Activated T-cell treated with anti-CD3 and anti-CD28 coated beads, Interleukin-2, amount 50 U/mL, for 1 hour (primary cell): ENCODE results near the gene HTR6.
"Not testable (repeated sequence)": the region's sequence is repeated elsewhere in the genome, so short reads cannot be mapped to it uniquely, and the experiment has no call there.

Experiments used
- DNase-seq: peaks from one replicate; pipeline ENCODE4 v3.0.0-alpha.2; 2020

The HTR6 gene

GRCh38 chr1:19664453-19665185 is at the start of gene HTR6:
HTR6 (plus strand) TSS chr1:19664875; CDS start chr1:19665754, 879 bp downstream.
- DNase-seq, result peak; percentile 60

DNA sequence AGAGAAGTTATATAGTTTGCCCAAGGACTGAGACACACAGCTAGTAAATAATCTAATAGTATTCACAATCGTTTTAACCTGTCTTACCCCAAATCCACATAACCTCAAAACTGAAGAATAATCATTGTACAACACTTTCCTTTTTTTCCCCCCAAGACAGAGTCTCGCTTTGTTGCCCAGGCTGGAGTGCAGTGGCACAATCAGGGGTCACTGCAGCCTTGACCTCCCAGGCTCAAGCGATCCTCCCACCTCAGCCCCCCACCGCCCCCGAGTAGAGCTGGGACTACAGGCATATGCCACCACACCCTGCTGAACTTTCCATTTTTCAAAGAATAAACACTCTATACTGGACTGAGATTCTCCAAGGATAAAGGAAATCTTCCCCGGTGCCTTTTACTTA is 49.2 kb upstream of the HTR6 start:
- no peak for DNase-seq

DNA sequence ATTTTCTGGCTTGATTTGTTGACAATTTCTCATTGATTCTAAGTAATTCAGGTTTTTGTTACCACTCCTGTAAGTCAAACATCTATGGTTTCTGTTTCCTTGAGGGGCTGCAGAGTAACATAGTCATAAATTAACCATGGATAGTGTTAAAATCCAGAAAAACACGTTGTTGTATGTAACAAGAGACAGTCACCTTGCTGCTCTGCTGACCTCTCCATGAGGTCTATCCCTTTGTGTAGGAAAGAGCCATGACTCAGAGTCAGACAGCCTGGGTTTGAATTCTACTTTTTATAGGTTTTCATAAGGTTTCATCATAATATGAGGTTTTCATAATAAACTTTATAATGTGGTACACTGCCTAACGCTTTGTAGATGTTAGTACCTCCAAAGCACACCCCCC is 48.2 kb upstream of the HTR6 start:
- DNase-seq, result no peak

DNA sequence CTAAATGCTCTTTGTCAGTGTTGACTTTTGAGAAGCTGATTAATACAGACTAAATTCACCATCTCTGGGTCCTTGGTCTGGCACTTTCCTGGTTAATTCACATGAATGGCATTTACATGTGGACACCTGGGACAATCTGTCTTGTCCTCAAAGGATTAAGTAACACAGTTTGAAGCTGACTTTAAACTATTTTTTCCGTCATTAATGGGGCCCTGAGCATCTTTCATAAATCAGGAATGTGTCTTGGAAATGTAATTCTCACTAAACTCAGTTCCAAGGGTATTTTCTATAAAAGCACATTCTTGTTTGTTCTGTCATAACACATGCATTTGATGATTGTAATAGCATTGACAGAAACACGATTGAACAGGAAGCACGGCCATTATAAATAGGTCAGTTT is 47.3 kb upstream of the HTR6 start:
- no peak for DNase-seq

GRCh38 chr1:19618428-19618827 is 46.2 kb upstream of the HTR6 start:
- no peak for DNase-seq

GRCh38 chr1:19619697-19620384 is 44.8 kb upstream of the HTR6 start:
- no peak for DNase-seq

DNA sequence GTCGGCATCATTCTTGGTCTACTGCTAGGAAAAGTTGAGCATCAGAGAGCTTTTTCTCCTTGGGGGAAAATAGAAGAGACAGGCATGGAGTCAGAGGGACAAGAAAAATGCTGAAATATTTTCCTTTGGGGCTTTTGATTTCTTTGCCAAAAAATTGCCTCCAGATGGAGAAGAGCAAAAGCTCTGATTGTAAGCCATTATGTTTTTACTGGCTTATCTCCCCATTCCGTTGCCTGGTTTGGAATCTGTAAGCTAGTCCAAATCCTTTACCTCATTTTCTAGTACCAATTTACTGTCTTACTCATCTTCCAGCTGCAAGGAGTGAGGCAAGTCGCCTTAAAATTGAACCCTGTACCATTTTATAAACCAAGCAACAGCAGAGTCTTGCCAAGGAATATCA is 43.9 kb upstream of the HTR6 start:
- no peak for DNase-seq

GRCh38 chr1:19621274-19621950 is 43.3 kb upstream of the HTR6 start:
- DNase-seq, result no peak

DNA sequence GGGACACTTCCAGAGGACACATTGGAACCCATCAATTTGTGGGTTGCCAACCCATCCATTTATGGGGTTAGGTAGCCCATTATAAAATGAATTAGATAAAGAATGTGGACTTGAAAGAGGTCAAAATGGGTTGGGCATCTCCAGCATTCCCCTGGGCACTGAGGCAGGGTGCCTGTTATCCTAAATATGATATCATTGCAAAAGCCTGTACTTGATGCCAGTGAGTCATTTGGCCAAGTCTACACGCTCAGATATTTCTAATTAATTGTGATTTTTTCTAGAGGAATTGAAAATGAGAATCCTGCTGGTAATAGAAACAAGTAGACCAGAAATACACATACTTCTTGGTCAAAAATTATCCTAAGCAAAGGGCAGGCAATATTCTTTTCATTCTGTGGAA is 42.5 kb upstream of the HTR6 start:
- no peak for DNase-seq

DNA sequence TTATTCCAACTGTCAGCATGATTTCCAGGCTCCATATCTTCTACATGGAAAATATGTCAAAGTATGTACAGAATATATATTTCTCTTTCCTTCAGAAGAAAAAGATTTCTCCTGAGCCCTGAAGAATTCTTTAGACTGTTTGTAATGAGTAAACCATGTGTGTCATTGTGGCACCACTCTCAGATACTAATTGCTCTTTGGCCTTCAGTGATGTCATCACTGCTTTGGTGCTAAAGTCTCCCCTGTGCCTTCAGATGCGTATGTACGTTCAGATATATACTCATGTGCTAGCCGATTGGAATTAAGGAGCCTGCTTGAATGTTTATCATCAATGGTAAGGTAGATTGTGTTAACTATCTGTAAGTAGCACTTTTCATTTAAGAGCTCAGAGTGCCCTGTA is 41.2 kb upstream of the HTR6 start:
- DNase-seq, result no peak

DNA sequence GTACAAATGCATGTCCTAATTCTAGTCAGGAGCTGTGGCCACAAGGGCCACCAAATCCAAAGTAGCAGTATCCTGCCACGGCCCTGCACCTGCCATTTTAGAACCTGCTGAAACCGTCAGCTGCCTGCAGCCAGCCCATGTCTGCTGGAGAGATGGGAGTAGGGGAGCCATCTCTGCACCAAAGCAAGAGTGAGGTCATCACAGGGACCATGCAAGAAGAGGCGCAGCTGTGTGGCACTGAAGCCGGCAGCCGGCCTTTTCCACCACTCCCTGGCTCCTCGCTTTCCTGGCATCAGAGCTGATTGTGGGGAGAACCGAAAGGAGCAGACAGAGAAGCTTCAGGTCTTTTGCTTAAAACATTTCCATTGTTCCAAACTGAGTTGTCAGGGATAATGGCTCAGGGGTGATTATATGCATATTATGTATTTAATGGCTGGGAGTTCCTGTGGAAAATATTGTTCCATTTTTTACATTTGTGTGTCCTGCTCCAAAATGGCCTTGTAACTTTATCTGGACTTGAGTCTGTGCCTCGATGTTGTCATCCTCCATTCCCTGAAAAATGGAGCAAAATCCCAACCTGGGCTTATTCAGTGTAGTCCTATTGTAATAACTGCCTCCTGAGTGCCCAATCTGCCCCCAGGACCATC is 39.3 kb upstream of the HTR6 start:
- DNase-seq, result no peak

- DNase-seq, result no peak
Observed at GRCh38 chr1:19628879-19629278, 35.8 kb upstream of the HTR6 start.

GRCh38 chr1:19629357-19629756 is 35.3 kb upstream of the HTR6 start:
- DNase-seq, result no peak

DNA sequence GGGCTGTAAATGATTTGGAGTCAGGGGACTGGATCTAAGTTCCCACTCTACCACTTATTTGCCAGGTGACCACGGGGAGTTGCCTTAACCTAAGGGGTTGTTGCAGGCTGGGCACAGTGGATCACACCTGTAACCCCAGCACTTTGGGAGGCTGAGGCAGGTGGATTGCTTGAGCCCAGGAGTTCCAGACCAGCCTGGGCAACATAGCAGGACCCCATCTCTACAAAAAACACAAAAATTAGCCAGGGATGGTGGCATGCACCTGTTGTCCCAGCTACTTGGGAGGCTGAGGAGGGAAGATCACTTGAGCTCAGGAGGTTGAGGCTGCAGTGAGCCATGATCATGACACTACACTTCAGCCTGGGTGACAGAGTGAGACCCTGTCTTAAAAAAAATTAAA is 34.5 kb upstream of the HTR6 start:
- not testable (repeated sequence) for DNase-seq

GRCh38 chr1:19630720-19631395 is 33.8 kb upstream of the HTR6 start:
- no peak for DNase-seq

- no peak for DNase-seq
Observed at GRCh38 chr1:19632211-19632610, 32.5 kb upstream of the HTR6 start.

GRCh38 chr1:19633106-19633505 is 31.6 kb upstream of the HTR6 start:
- no peak for DNase-seq

DNA sequence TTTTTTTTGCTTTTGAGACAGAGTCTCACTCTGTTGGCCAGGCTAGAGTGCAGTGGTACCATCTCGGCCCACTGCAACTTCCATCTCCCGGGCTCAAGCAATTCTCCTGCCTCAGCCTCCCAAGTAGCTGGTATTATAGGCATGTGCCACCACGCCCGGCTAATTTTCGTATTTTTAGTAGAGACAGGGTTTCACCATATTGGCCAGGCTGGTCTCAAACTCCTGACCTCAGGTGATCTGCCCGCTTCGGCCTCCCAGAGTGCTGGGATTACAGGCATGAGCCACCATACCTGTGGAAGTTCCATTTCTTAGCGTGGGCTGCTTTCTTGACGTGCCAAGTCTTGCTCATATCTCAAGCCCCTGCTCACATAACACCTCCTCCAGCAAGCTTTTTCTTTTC is 29.6 kb upstream of the HTR6 start:
- not testable (repeated sequence) for DNase-seq

GRCh38 chr1:19635646-19636045 is 29.0 kb upstream of the HTR6 start:
- no peak for DNase-seq

DNA sequence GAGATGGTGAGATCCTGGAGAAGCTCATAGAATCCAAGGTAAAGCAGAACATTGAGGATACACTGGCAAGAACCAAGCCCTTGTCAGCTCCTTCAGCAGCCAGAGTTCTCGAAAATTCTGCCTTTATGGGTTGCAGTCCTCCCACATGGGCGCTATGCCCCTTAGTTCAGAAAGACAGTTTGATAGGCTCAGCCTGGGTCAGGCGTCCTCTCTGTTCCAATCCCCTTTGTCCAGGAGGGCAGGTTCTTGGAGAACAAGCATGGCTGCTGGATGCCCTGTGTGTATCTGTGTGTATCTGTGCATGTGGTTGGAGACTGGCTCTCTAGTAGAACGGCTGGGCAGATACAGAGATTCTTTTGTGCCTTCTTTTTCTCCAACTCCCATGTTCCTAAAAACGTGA is 28.6 kb upstream of the HTR6 start:
- no peak for DNase-seq

GRCh38 chr1:19636749-19637148 is 27.9 kb upstream of the HTR6 start:
- DNase-seq, result not testable (repeated sequence)

DNA sequence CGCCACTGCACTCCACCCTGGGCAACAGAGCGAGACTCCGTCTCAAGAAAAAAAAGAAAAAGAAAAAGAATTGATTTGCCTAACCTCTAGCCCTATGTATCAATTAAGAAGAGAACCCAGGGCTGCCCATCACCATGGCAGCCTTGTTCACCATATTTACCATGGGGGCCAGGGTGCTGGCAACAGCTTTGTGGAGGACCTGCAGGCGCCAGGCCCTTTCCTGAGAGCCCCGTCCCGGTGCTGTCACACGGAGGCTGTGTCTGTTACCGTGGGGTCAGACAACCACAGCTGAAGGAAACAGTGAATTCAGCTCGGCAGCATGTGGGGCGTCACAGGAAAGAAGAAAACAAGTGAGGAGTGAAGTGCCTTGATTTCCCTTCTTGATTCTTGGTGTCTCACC is 27.1 kb upstream of the HTR6 start:
- DNase-seq, result no peak

DNA sequence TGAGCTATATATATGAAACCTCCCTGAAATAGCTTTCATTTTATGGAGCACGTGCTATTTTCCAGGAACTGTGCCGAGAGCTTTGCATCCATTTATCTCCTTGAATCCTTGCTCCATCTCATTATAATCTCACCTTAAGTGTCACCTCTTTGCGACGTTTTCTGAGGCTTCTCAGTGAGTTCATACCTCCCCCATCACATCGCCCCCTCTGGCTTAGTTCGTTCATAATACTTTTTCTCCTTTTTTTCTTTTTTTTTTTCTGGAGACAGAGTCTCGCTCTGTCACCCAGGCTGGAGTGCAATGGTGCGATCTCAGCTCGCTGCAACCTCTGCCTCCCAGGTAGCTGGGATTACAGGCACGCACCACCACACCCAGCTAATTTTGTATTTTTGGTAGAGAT is 25.4 kb upstream of the HTR6 start:
- not testable (repeated sequence) for DNase-seq
